Cardiac muscle cell (in vitro differentiated cells and primary cell): Measurements from ENCODE around the gene TBCD. TPM values are rescaled to one million over a fixed set of nuclear protein-coding genes. Genes with fewer than 3 reads are reported as not detected.
"Not testable (repeated sequence)": the region's sequence is repeated elsewhere in the genome, so short reads cannot be mapped to it uniquely, and the experiment has no call there.

Experiments used
- DNase-seq, 2 donors: peaks; one replicate each; pipeline versions ENCODE4 v3.0.0 to v3.0.0-alpha.2; 2010 to 2017; ENCODE audit warnings: low read depth in 1 of 2, low spot score in 1 of 2
- H3K27ac ChIP-seq: fragments of 200-600 bp; sonication (generic); 2 replicates; pipeline ENCODE4 v1.5.1; 2016
- H3K27me3 ChIP-seq: fragments of 200-600 bp; sonication (generic); 2 replicates; pipeline ENCODE4 v1.6.0; 2016; ENCODE audit warnings: control low read depth
- H3K36me3 ChIP-seq: fragments of 200-600 bp; sonication (generic); 2 replicates; pipeline ENCODE4 v1.5.1; 2016; ENCODE audit warnings: control low read depth
- H3K4me1 ChIP-seq: fragments of 200-600 bp; sonication (generic); 2 replicates; pipeline ENCODE4 v1.8.1; 2017; ENCODE audit warnings: low read depth, mild to moderate bottlenecking, mixed run types
- H3K4me3 ChIP-seq: fragments of 200-600 bp; sonication (generic); 2 replicates; pipeline ENCODE4 v1.5.1; 2016; ENCODE audit warnings: mild to moderate bottlenecking
- H3K9me3 ChIP-seq: fragments of 200-600 bp; sonication (generic); 2 replicates; pipeline ENCODE4 v1.5.1; 2017; ENCODE audit warnings: low read depth, mild to moderate bottlenecking, control low read depth
- polyA plus RNA-seq: library from polyadenylated mRNA; unstranded; fragments of >200 nt; fragmentation: Nextera tagmentation; extraction: Ambion mirVana; gene quantifications from 2 replicates; pipeline ENCODE4 v1.2.1, GENCODE V29; 2016
- total RNA-seq: library from RNA; depleted of rRNA; stranded (reverse); fragments of >200 nt; gene quantifications from 2 replicates; pipeline ENCODE4 v1.2.3, GENCODE V29; 2016
- TF ChIP-seq, protein P1 (sequence below): IDR thresholded peaks from 2 replicates; pipeline ENCODE4 v1.5.1; 2012; ENCODE audit warnings: low read depth, mild to moderate bottlenecking, low read length

The TBCD gene
- total and polyA plus RNA-seq, 2 experiments from 2014 or later: 55.7 to 66.0 TPM

DNA sequence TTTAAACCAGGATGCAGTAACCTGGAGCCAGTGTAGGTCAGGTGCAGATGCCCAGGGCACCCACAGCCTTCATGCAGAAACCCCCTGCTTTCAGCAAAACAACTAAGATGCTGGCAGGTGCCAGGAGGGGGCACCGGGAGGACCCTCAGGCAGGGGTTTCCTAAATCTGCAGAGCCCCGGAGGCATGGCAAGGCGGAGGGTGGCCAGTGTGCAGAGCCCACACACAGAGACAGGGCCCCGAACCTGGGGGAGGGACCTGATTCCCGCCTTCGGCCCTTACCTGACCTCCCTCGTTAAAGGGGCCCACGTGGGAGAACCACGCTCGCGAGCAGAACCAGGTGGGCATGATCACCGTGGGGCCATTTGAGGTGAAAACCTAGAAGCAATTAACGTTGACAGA lies 213.5 kb downstream of the TBCD start:
- H3K27me3 ChIP-seq: no peaks in the 10 kb centered on the region
- DNase-seq: no peak
- H3K4me1 ChIP-seq: no peaks in the 10 kb centered on the region
- no peaks in the 10 kb centered on the region for H3K36me3 ChIP-seq
- no peak overlapping the region for H3K27ac ChIP-seq
- TF ChIP-seq, protein P1, sequence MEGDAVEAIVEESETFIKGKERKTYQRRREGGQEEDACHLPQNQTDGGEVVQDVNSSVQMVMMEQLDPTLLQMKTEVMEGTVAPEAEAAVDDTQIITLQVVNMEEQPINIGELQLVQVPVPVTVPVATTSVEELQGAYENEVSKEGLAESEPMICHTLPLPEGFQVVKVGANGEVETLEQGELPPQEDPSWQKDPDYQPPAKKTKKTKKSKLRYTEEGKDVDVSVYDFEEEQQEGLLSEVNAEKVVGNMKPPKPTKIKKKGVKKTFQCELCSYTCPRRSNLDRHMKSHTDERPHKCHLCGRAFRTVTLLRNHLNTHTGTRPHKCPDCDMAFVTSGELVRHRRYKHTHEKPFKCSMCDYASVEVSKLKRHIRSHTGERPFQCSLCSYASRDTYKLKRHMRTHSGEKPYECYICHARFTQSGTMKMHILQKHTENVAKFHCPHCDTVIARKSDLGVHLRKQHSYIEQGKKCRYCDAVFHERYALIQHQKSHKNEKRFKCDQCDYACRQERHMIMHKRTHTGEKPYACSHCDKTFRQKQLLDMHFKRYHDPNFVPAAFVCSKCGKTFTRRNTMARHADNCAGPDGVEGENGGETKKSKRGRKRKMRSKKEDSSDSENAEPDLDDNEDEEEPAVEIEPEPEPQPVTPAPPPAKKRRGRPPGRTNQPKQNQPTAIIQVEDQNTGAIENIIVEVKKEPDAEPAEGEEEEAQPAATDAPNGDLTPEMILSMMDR: no peak
- no peak overlapping the region for H3K4me3 ChIP-seq
- H3K9me3 ChIP-seq: no peaks in the 10 kb centered on the region

DNA sequence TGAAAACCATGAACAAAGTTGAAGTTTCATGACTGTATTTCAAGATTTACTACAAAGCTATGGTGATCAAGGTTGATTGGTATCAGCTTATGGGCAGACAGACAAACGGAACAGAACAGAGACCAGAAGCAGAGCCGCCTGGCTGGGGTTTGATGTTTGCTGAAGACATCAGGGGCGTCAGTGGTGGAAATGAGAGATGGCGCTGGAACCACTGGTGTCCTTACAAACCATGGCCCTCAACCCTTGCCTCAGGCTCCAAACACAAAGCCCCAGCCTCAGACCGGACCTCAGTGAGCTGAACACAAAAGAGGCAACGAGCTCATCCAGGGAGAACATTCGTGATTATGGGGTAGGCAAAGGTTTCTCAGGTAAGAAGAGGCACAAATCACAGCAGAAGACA lies 214.6 kb downstream of the TBCD start:
- Histone ChIP-seq H3K4me1 (no peaks in the 10 kb centered on the region), H3K27ac (no peak overlapping the region), H3K36me3 (no peaks in the 10 kb centered on the region), H3K9me3 (no peaks in the 10 kb centered on the region), H3K4me3 (no peak overlapping the region), H3K27me3 (no peaks in the 10 kb centered on the region)
- no peak for DNase-seq
- TF ChIP-seq, protein P1: no peak

DNA sequence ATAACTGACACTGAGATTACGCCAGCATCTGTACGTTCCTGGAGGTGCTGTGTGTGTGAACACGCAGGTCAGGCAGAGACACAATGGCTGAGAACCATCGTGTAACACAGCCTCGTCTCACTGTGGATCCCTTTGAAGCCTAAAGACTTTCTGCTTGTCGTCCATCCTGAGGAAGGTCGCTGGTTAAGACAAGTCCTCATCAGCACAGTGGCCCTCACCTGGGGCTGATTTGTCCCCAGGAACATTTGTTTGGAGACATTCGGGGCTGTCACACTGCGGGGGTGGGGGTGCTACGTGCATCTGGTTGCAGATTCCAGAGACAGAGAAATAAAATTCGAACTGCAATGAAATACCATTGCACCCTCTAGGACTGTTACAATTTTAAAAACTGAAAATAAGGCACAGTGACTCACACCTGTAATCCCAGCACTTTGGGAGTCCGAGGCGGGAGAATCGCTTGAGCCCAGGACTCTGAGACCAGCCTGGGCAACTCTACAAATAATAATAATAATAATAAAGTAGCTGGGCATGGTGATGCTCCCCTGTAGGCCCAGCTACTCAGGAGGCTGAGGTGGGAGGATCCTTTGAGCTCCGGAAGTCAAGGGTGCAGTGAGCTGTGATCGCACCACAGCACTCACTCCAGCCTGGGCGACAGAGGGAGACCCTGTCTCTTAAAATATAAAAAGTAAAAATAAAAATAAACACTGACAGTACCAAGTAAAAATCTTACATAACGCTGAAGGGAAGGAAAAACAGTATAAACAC lies 215.6 kb downstream of the TBCD start:
- Histone ChIP-seq H3K27ac (no peak overlapping the region), H3K4me1 (no peaks in the 10 kb centered on the region), H3K27me3 (no peaks in the 10 kb centered on the region), H3K9me3 (no peaks in the 10 kb centered on the region), H3K36me3 (no peaks in the 10 kb centered on the region), H3K4me3 (no peak overlapping the region)
- no peak for DNase-seq
- TF ChIP-seq, protein P1: no peak

DNA sequence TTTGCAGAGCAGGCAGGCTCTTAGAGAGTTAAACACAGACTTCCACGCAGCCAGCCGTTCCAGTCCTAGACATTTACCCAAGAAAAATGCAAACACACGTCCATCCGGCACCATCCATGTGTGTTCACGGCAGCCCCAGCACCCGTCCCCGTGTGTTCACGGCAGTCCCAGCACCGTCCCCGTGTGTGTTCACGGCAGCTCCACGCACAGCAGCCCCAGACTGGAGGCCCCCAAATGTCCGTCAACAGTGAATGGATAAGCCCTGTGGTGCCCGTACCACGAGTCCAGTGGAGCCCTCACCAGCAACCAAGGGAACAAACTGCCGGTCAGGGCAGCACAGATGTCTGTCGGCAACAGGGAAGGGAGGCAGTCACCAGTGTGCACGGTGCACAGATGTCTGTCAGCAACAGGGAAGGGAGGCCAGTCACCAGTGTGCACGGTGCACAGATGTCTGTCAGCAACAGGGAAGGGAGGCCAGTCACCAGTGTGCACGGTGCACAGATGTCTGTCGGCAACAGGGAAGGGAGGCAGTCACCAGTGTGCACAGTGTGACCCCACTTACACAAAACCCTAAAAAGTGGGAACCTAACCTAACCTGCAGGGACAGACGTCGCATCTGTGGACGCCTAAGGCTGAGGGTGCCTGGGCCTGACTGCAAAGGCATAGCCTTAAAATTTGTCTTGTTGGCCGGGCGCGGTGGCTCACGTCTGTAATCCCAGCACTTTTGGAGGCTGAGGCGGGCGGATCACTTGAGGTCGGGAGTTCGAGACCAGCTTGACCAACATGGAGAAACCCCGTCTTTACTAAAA lies 216.4 kb downstream of the TBCD start:
- DNase-seq, H3K4me1 ChIP-seq, H3K36me3 ChIP-seq, H3K27ac ChIP-seq, H3K4me3 ChIP-seq, H3K27me3 ChIP-seq, H3K9me3 ChIP-seq: not testable (repeated sequence)

DNA sequence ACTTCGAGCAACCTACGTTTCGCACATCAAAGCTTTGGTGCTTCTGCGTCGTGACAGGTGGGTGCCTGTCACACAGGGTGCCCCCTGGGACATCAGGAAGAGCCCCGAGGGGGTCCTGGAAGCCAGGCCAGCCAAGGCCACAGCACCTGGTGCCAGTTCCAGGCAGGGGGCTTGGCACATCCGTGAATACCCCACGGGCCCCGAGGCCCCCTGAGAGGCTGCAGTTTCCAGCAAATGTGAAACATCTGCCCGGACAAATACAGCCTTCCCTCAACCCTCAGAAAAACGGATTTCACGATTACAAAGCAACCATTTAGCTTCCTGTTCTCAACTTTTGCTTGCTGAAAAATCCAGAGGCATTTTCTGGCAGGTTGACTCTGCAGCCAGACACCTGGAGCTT lies 218.2 kb downstream of the TBCD start:
- TF ChIP-seq, protein P1: no peak
- no peaks in the 10 kb centered on the region for H3K4me1 ChIP-seq

More for the DNA sequence above, 218.2 kb downstream of the TBCD start:
- Histone ChIP-seq H3K27me3 (no peaks in the 10 kb centered on the region), H3K27ac (no peak overlapping the region), H3K4me3 (no peak overlapping the region), H3K36me3 (no peaks in the 10 kb centered on the region), H3K9me3 (no peaks in the 10 kb centered on the region)
- no peak for DNase-seq
